Activated CD4-positive, alpha-beta memory T cell treated with anti-CD3 and anti-CD28 coated beads for 36 hours (primary cell): ENCODE data around the gene GPRC6A. TPM values are rescaled to one million over a fixed set of nuclear protein-coding genes. Genes with fewer than 3 reads are reported as not detected.
"Not testable (repeated sequence)": the region's sequence is repeated elsewhere in the genome, so short reads cannot be mapped to it uniquely, and the experiment has no call there.

ENCODE experiments used
- CTCF ChIA-PET: fragments of 350-600 bp; sonication (Branson Sonifier 250); formaldehyde crosslinking; loops from one replicate; lab custom pipeline; 2021; ENCODE audit warnings: antibody characterized with exemption, inconsistent platforms; lab: Charles Lee
- POLR2A ChIA-PET: fragments of 350-600 bp; sonication (Branson Sonifier 250); formaldehyde crosslinking; loops from one replicate; lab custom pipeline; 2021; ENCODE audit warnings: antibody characterized with exemption; lab: Charles Lee
- DNase-seq: peaks from one replicate; pipeline ENCODE4 v3.0.0-alpha.2; 2020
- H3K27ac Mint-ChIP-seq: one replicate; pipeline ENCODE4 v1.8.0; 2021; ENCODE audit warnings: mixed read lengths
- H3K27me3 Mint-ChIP-seq: one replicate; pipeline ENCODE4 v1.8.0; 2021; ENCODE audit warnings: mixed read lengths
- H3K36me3 Mint-ChIP-seq: one replicate; pipeline ENCODE4 v1.8.0; 2021; ENCODE audit warnings: mixed read lengths
- H3K4me1 Mint-ChIP-seq: one replicate; pipeline ENCODE4 v1.8.0; 2021; ENCODE audit warnings: low read depth, mixed read lengths
- H3K4me3 Mint-ChIP-seq: one replicate; pipeline ENCODE4 v1.8.0; 2021; ENCODE audit warnings: mild to moderate bottlenecking, mixed read lengths
- H3K9me3 Mint-ChIP-seq: one replicate; pipeline ENCODE4 v1.8.0; 2021; ENCODE audit warnings: mixed read lengths
- intact Hi-C: fragments of 100-400 bp; cut with micrococcal nuclease; formaldehyde crosslinking; loops from one replicate; pipeline ENCODE4 v1.15.1; 2023
- total RNA-seq, 2 experiments: library from RNA; stranded (reverse); gene quantifications; one replicate each; pipeline ENCODE4 v1.2.3, GENCODE V29; 2021

GPRC6A gene
- total RNA-seq, 2 experiments from 2014 or later, result not detected

DNA sequence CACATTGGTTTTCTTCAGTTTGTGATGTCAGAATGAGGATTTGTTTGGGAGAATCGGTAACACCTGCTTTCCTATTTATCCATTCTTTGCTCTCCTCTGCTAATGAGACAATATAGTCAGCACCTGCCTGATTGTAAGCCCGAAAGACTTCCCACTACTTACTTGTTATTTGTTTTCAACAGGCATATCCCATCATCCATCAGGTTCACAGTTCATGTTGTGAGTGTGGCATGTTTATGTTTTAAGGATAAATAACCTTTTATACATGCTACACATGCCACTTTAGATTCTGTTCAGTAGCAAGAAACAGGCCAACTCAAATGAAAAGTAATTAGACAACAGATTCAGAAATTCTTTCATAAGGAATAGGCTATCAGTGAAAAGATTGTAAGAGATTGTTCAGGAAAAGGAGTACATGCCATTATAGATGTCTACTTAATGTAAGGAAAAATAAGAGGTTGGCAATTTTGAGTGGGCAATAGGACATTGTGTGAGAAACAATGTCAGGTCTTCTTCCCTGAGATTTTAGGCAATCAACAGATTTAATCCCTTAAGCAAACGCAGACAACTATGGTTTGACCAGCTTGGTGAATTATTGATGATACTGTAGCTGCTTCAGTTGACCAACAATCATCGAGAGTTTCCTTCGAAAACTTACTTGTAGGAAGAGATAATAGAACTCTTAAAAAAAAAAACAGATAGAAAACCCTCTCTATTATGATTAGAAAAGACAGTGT is 7.9 kb upstream of the GPRC6A start:
- intact Hi-C loops, result no loop called here
- Mint-ChIP-seq H3K27ac (no peak overlapping the region), H3K4me3 (no peak overlapping the region), H3K4me1 (no peaks in the 10 kb centered on the region), H3K36me3 (no peaks in the 10 kb centered on the region), H3K9me3 (no peaks in the 10 kb centered on the region), H3K27me3 (no peaks in the 10 kb centered on the region)
- ChIA-PET POLR2A (no interaction called here), CTCF (no interaction called here)
- no peak for DNase-seq

- intact Hi-C loops, H3K4me1 Mint-ChIP-seq, H3K4me3 Mint-ChIP-seq, DNase-seq, POLR2A ChIA-PET, H3K27me3 Mint-ChIP-seq, H3K9me3 Mint-ChIP-seq, H3K27ac Mint-ChIP-seq, H3K36me3 Mint-ChIP-seq, CTCF ChIA-PET: not testable (repeated sequence)
Observed at GRCh38 chr6:116834526-116834925, 5.6 kb upstream of the GPRC6A start.

GRCh38 chr6:116827561-116828240 is 1.2 kb downstream of the GPRC6A start:
- ChIA-PET CTCF (no interaction called here), POLR2A (no interaction called here)
- Mint-ChIP-seq H3K9me3 (peaks cover 5% of the 10 kb centered on the region), H3K4me3 (no peak overlapping the region), H3K27me3 (no peaks in the 10 kb centered on the region), H3K36me3 (no peaks in the 10 kb centered on the region), H3K27ac (no peak overlapping the region), H3K4me1 (no peaks in the 10 kb centered on the region)
- DNase-seq, result no peak
- intact Hi-C loops, result no loop called here

GRCh38 chr6:116816336-116816735 is 12.5 kb downstream of the GPRC6A start:
- intact Hi-C loops, CTCF ChIA-PET, DNase-seq, H3K4me3 Mint-ChIP-seq, POLR2A ChIA-PET, H3K27ac Mint-ChIP-seq, H3K36me3 Mint-ChIP-seq, H3K27me3 Mint-ChIP-seq, H3K4me1 Mint-ChIP-seq: not testable (repeated sequence)
- H3K9me3 Mint-ChIP-seq, result peaks cover 25% of the 10 kb centered on the region

GRCh38 chr6:116812051-116812650 is 16.7 kb downstream of the GPRC6A start:
- ChIA-PET CTCF (no interaction called here), POLR2A (no interaction called here)
- DNase-seq, result no peak
- Mint-ChIP-seq H3K4me1 (no peaks in the 10 kb centered on the region), H3K27ac (no peak overlapping the region), H3K27me3 (peaks cover 1% of the 10 kb centered on the region), H3K4me3 (no peak overlapping the region), H3K9me3 (peaks cover 30% of the 10 kb centered on the region), H3K36me3 (no peaks in the 10 kb centered on the region)
- intact Hi-C loops, result no loop called here

DNA sequence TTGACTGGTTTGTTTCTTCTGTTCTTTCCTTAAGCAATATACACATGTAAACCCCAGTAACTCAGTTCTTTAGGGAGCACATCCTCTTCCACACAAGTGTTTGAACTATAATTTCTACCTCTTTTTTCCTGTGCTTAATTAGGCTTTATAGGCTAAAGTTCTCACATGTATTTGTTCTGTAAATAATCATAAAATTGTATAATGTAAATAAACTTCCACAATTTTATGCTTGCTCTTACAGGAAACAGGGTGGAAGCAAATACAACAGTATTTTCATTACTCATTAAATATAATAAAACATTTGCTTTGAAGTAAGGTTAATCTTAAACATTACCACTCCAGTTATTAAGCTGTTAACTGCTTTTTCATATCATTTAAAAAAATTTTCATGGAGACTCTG is 26.9 kb downstream of the GPRC6A start:
- Mint-ChIP-seq H3K27ac (no peak overlapping the region), H3K9me3 (no peaks in the 10 kb centered on the region), H3K4me3 (no peak overlapping the region), H3K27me3 (peaks cover 5% of the 10 kb centered on the region), H3K36me3 (no peaks in the 10 kb centered on the region), H3K4me1 (no peaks in the 10 kb centered on the region)
- POLR2A ChIA-PET, result no interaction called here
- CTCF ChIA-PET, result no interaction called here
- intact Hi-C loops, result no loop called here
- no peak for DNase-seq

DNA sequence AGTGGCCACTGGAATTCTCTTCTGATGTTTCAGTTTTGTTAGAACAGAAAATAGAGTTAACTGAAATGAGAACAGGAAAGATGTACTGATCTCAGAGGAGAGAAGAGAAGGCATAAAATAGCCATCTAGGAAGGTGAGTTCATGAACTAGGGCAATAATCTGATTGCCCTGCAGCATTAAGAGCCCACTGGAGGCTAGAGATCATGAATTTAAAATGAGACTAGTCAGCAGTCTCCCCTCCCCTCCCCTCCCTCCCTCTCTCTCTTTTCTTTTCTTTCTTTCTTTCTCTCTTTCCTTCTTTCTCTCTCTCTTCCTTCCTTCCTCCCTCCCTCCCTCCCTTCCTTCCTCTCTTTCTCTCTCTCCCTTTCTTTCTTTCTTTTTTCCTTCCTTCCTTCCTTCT is 28.9 kb downstream of the GPRC6A start:
- no peaks in the 10 kb centered on the region for H3K36me3 Mint-ChIP-seq
- intact Hi-C loops, result no loop called here
- CTCF ChIA-PET, result no interaction called here
- no peak overlapping the region for H3K27ac Mint-ChIP-seq
- H3K9me3 Mint-ChIP-seq, result no peaks in the 10 kb centered on the region
- H3K27me3 Mint-ChIP-seq, result peaks cover 5% of the 10 kb centered on the region
- POLR2A ChIA-PET, result no interaction called here
- no peak for DNase-seq
- H3K4me3 Mint-ChIP-seq, result no peak overlapping the region
- H3K4me1 Mint-ChIP-seq, result no peaks in the 10 kb centered on the region

DNA sequence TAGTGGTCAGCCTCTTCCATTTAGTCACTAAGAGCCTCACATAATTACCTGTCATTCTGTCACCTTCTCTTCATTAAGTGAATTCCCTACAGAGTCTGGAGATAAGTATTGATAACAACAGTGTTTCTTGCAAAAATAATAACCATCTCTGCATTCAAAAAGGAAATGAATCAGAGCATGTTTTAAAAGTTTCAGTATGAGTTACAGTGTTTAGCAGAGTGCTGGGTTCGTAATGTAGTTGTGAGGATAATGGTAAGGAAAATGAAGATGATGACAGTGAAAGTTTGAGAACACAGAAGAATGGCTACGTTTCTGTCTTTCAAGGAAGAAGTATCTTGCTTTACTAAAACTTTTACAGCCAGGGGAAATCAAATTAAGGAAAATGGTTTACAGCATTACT is 31.3 kb downstream of the GPRC6A start:
- intact Hi-C loops, result no loop called here
- Mint-ChIP-seq H3K4me1 (no peaks in the 10 kb centered on the region), H3K27me3 (peaks cover 3% of the 10 kb centered on the region), H3K36me3 (no peaks in the 10 kb centered on the region), H3K27ac (no peak overlapping the region), H3K9me3 (no peaks in the 10 kb centered on the region), H3K4me3 (no peak overlapping the region)
- ChIA-PET POLR2A (no interaction called here), CTCF (no interaction called here)
- DNase-seq, result no peak

GRCh38 chr6:116793224-116793623 is 35.7 kb downstream of the GPRC6A start:
- intact Hi-C loops, result no loop called here
- CTCF ChIA-PET, result no interaction called here
- no peak overlapping the region for H3K27ac Mint-ChIP-seq

GRCh38 chr6:116783852-116784251 is 45.0 kb downstream of the GPRC6A start:
- H3K27ac Mint-ChIP-seq, result no peak overlapping the region
- intact Hi-C loops, result no loop called here
- no peak overlapping the region for H3K4me3 Mint-ChIP-seq
- H3K9me3 Mint-ChIP-seq, result no peaks in the 10 kb centered on the region
- ChIA-PET POLR2A (no interaction called here), CTCF (no interaction called here)
- no peaks in the 10 kb centered on the region for H3K4me1 Mint-ChIP-seq
- H3K27me3 Mint-ChIP-seq, result peaks cover 5% of the 10 kb centered on the region
- DNase-seq, result no peak
- H3K36me3 Mint-ChIP-seq, result no peaks in the 10 kb centered on the region

More at GRCh38 chr6:116793224-116793623, 35.7 kb downstream of the GPRC6A start:
- POLR2A ChIA-PET, result no interaction called here
- no peak for DNase-seq
- Mint-ChIP-seq H3K9me3 (no peaks in the 10 kb centered on the region), H3K4me1 (no peaks in the 10 kb centered on the region), H3K27me3 (peaks cover 3% of the 10 kb centered on the region), H3K4me3 (no peak overlapping the region), H3K36me3 (no peaks in the 10 kb centered on the region)

- intact Hi-C loops, result loop anchor here (1.0 to 2.0 kb wide), 2 partner anchors 69 to 190 kb away; no protein-coding TSS in a partner anchor
- no peak overlapping the region for H3K27ac Mint-ChIP-seq
- CTCF ChIA-PET, result interaction anchor here (0.8 to 1.6 kb wide), 3 partner anchors 32 to 71 kb away, joined by 3 read pairs; no protein-coding TSS in a partner anchor
Observed at GRCh38 chr6:116779573-116780164, 49.2 kb downstream of the GPRC6A start.

DNA sequence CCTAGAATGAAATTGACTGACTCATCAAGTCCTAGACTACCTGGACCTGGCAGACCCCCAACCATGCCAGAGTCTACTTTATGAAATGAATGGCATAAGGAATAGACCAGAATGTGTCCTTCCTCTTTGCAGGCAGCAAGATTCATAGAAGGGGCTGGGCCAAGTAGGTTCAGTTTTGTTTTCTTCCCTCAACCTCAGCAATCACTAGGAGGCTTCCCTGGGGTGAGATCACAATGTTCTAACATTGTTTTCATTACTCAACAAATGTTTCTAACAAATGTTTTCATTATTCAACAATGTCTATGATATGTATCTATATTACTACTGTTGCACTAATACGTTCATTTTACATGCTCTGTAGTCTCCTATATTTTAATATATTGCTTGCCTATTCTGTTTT is 55.0 kb downstream of the GPRC6A start:
- intact Hi-C loops, result no loop called here
- peaks cover 13% of the 10 kb centered on the region for H3K27me3 Mint-ChIP-seq
- CTCF ChIA-PET, result no interaction called here
- no peak overlapping the region for H3K4me3 Mint-ChIP-seq
- no peak overlapping the region for H3K27ac Mint-ChIP-seq
- H3K36me3 Mint-ChIP-seq, result no peaks in the 10 kb centered on the region
- POLR2A ChIA-PET, result no interaction called here
- no peaks in the 10 kb centered on the region for H3K9me3 Mint-ChIP-seq
- no peak for DNase-seq
- H3K4me1 Mint-ChIP-seq, result no peaks in the 10 kb centered on the region

More at GRCh38 chr6:116779573-116780164, 49.2 kb downstream of the GPRC6A start:
- Mint-ChIP-seq H3K4me3 (no peak overlapping the region), H3K9me3 (no peaks in the 10 kb centered on the region), H3K27me3 (peaks cover 8% of the 10 kb centered on the region), H3K36me3 (no peaks in the 10 kb centered on the region), H3K4me1 (no peaks in the 10 kb centered on the region)
- POLR2A ChIA-PET, result no interaction called here
- no peak for DNase-seq
